Endometrial microvascular endothelial cells (primary cell): ENCODE data around the gene EIF4G1. TPM values are rescaled to one million over a fixed set of nuclear protein-coding genes. Genes with fewer than 3 reads are reported as not detected.
"Not testable (repeated sequence)": the region's sequence is repeated elsewhere in the genome, so short reads cannot be mapped to it uniquely, and the experiment has no call there.

Experiments used
- in situ Hi-C: cut with HindIII; loops from 2 replicates; pipeline ENCODE4 v1.10.0; 2017; ENCODE audit warnings: low sequenced_read_pairs, low pct_unique_long_range_greater_than_20kb; ENCODE audit errors: inconsistent ontology term
- total RNA-seq: library from RNA; depleted of rRNA; stranded (reverse); fragments of >200 nt; gene quantifications from one replicate; pipeline ENCODE4 v1.2.3, GENCODE V29; 2015; ENCODE audit errors: inconsistent ontology term

EIF4G1 gene
- total RNA-seq, 1 donor from 2014 or later: 611 TPM

DNA sequence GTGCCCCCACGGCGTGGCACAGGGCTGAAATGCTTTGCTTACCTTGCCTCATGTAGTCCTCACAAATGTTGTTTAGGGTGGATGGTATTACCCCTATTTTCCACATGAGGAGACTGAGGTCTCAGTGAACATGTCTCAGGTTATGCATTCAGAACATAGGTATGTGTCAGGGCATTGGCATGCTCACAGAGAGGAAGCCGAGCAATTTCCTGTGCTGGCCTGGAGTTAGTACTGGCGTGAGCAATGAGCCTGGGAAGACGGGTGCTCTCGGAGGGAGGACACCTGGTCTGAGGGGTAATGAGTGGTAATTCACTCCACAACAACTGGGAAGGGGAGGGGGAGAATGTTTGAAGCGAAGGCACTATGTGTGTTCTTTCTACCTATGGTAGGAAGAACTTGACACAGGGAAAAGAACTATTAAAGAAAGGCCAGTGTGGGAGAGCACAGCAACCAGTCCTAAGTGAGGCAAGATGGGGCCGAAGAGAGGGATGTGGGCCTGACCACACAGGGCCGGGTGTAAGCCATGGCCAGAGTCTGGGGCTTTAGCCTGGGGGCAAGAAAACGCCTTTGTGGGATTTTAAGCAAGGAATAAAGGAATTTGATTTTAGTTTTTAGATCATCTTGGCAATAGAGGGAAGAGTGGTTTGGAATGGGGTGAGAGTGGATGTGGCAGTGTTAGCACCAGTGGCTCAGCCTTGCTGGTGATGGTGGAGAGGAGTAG is 18.1 kb downstream of the EIF4G1 start:
- in situ Hi-C loops: no loop called here

DNA sequence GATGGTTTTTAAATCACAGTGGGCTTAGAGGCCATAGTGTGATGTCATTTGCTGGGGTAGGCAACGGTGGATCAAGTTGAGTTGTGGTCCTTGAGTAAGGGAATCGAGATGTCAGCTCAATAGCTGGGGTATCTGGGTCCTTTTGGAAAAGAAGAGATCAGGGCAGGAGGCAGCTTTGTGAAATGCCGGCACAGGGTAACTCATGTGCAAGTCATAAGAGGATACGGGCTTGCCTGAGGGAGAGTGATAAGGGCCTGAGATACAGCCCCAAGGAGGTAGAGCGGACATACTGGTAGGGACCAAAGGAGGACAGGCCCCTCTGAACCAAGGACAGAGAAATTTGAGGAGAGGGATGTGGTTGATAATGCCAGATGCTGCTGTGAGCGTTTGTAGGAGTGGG is 18.8 kb downstream of the EIF4G1 start:
- in situ Hi-C loops: no loop called here

DNA sequence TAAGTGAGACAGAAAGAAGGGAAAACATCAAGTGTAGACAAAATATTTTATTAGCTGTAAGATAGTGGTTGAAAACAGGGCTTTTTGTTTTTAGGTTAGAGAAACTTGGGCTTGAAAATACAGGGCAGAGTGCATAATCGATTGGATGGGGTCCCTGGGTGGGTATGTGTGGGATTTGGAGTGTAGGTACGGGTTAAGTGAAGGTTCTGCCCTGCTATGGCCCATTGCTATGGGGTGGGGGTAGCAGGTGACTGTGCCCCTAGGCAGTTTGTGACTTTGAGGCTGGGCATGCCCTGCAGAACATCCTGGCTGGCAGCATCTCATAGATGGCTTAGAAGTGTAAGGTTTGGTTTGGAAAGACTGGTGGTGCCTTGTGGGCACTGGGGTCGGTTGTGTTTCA is 19.3 kb downstream of the EIF4G1 start:
- in situ Hi-C loops: no loop called here

DNA sequence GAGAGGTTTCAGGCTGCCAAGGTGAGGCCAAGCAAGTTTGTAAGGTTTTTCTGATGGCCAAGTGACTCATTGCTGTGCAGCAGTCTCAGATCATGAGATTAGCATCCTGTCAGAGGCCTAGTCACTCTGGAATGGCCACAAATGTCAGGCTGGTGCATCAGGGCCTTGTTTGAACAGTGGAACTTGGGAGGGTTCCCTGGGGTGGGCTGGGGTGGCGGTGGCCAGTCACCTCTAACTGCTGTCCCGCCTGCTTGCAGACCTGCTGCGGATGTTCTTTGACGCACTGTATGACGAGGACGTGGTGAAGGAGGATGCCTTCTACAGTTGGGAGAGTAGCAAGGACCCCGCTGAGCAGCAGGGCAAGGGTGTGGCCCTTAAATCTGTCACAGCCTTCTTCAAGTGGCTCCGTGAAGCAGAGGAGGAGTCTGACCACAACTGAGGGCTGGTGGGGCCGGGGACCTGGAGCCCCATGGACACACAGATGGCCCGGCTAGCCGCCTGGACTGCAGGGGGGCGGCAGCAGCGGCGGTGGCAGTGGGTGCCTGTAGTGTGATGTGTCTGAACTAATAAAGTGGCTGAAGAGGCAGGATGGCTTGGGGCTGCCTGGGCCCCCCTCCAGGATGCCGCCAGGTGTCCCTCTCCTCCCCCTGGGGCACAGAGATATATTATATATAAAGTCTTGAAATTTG is 20.2 kb downstream of the EIF4G1 start:
- in situ Hi-C loops: no loop called here

DNA sequence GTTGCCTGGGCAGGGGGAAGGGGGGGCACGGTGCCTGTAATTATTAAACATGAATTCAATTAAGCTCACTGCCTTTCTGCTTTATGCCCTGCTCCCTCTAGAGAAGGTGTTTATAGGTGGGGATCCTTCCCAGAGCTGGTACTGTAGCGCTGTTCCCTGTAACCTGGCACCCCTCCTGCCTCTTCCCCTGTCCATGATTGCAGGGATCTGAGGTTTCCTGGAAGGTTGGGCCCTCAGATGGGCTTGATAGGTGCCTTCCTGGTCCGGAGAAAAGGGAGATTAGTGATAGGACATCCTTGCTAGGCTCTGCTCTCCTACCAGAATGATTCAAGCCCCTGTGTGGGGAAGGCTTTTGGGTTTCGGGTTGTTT is 20.9 kb downstream of the EIF4G1 start:
- in situ Hi-C loops: no loop called here

DNA sequence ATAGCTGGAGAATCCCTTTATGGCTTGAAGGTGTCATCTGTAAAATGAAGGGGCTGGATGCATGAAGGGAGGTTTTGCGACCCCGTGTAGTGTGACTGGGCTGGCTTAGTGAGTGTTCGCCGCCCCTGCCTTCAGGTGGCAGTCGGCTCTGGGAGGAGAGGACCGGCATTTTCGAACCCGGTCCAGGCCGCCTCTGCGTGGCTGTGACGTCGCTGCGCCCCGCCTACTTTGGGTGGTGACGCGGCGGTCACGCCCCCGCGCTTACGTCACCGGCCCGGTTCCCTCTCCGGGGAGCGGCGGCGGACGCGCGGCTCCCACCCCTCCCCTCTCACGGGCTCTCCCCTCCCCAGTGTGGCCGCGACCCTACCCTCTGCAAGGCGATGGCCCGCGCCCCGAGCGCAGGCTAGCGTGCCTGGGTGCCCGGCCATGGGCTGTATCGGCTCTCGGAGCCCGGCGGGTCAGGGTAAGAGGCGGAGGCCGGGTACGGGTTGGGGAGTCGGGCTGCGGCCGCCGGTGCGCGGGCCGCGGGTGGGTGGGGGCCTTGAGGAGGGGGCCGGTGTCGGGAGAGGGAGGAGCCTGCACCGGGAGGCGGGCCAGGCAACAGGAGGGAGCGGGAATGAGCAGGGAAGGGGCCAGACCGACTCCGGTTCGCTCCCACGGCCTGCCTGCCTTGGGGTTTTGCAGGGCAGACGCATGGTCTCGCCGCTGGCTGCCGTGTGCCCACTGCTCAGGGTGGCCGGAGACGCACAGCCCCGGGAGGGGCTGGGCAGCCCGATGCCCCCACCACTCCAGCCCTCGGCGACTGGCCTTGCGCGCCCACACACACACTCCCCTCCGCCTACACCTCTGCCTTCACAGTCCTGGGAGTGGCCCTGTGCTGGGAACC is 21.5 kb downstream of the EIF4G1 start:
- in situ Hi-C loops: no loop called here

DNA sequence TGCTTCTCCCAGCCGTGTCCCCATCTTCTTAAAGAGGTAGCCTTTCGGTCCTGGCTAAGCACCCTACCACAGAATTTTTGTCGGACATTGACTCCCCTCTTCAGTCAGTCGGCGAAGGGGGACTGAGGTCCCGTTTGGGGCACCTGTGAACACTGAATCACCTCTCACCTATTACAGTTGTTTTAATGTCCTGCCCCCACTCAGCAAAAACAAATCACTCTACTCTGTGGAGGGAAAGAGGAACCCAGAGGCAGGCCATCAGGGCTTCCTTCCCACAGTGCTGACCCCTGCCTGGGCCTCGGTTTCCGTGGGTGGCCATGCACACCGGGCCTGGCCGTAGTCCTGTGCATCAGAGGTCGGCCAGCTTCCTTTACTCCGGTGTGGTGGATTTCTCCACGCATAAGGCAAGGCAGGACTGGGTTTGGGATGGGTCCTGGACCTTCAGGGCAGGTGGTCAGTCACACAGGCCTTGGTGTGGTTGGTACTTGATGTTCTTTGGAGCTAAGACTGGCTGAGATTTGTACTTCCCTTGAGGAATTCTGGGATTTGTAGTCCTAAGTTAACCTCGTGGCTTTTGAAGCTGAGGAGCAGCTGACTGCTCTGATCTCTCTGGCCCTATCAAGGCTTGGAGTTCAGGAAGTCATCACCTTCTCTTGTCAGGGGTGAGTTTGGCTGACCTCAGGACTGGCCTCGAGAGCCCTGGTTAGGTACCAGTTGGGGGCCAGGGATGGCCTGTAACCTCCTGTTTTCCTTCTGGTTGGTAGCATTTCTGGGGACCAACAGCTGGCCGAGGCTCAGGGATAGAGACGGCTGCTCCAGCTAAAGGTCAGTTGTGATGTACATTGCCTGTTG is 22.4 kb downstream of the EIF4G1 start:
- in situ Hi-C loops: no loop called here

DNA sequence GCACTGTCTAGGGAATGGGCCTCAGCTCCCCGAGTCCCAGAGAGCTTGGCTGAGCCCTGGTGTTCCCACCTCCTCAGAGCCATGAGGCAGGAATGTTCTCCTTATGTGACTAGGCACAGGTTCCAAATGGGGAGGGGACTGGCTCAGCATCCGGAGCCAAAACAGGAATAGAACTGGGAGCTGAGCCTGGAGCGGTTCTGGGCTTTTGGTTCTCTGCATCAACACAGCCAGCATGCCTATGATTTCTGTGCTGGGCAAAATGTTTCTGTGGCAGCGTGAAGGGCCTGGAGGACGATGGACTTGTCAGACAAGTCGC is 23.0 kb downstream of the EIF4G1 start, which contains the start of gene FAM131A:
FAM131A (plus strand) TSS at position 202 of the 316 bp plus-strand sequence; CDS start at position 233, 31 bp downstream.
- in situ Hi-C loops: no loop called here

DNA sequence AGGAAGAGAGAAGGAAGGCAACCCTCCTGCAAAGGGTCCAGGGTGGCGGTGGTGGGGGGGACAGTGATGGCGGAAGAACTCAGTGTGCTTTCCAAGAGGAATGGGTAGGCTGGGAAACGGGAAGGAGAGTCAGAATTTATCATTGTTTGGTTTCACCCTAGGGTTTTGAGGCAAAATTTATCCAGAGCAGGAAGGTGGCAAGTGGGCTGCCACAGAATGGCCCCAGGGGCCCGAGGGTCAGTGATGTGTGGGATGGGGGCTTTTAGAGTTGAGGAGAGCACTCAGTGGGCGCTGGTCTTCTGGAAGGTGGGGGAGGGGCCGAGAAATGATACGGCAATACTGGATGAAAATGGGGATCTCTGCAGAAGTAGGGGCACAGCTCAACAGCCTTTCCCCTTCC is 23.6 kb downstream of the EIF4G1 start:
- in situ Hi-C loops: no loop called here

DNA sequence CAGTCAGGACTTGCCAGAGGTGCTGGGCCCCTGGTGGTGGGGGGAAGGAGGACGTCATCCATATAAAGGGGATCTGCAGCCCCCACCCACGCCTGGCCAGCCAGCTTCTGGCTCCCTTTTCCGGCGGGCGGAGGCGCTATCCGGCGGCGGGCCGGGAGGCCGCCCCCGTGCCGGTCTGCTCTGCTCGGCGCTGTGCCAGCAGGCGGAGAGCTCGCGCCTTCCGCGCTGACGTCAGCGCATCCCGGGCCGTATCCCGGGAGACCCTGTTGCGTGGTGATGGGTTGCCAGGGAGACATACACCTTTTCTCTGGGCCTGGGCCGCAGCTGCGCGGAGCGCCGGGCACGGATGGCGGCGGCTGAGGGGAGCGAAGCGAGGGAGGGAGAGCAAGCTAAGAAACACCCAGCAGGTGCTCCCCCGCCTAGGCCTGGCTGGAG is 24.1 kb downstream of the EIF4G1 start:
- in situ Hi-C loops: no loop called here

DNA sequence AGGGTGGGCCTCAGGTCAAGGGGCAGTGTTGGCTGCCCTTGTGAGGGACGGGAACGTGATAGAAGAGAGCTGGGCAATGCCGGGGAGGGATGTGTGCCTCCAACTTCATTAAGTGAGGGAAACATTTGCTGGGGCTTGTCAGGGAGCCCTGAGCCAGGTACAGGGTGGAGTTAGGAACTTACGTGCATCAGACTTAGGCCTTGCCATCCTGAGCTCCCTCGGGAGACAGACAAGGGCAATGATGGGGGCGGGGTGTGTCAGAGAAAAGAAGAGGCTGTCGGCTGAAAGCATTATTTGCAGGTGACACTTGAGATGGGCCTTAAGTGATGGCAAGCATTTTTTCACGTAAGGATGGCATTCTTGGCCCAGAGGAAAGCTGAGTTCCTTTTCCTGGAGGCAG is 24.6 kb downstream of the EIF4G1 start:
- in situ Hi-C loops: no loop called here

DNA sequence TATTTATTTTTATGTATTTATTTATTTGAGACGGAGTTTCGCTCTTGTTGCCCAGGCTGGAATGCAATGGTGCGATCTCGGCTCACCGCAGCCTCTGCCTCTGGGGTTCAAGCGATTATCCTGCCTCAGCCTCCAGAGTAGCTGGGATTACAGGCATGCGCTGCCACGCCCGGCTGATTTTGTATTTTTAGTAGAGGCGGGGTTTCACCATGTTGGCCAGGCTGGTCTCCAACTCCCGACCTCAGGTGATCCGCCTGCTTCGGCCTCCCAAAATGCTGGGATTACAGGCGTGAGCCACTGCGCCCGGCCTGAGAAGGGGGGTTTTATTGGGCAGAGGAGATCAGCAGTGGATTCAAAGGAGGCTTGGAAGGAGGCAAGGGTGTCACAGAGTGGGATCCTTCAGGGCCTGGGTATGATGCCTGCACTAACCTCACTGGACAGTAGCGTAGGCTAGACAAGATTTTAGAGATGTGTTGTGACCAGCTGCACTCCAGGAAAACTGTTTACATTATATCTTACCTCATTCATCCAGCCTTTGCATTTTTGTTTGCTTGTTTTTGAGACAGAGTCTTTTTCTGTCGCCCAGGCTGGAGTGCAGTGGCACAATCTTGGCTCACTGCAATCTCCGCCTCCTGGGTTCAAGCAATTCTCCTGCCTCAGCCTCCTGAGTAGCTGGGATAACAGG is 25.2 kb downstream of the EIF4G1 start:
- in situ Hi-C loops: not testable (repeated sequence)

DNA sequence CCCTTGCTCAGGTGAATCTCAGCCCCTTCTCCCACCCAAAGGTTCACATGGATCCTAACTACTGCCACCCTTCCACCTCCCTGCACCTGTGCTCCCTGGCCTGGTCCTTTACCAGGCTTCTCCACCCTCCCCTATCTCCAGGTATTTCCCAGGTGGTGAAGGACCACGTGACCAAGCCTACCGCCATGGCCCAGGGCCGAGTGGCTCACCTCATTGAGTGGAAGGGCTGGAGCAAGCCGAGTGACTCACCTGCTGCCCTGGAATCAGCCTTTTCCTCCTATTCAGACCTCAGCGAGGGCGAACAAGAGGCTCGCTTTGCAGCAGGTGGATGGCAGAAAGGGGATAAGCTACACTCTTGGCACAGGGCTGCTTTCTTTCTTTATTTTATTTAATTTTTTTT is 27.5 kb downstream of the EIF4G1 start:
- in situ Hi-C loops: no loop called here

DNA sequence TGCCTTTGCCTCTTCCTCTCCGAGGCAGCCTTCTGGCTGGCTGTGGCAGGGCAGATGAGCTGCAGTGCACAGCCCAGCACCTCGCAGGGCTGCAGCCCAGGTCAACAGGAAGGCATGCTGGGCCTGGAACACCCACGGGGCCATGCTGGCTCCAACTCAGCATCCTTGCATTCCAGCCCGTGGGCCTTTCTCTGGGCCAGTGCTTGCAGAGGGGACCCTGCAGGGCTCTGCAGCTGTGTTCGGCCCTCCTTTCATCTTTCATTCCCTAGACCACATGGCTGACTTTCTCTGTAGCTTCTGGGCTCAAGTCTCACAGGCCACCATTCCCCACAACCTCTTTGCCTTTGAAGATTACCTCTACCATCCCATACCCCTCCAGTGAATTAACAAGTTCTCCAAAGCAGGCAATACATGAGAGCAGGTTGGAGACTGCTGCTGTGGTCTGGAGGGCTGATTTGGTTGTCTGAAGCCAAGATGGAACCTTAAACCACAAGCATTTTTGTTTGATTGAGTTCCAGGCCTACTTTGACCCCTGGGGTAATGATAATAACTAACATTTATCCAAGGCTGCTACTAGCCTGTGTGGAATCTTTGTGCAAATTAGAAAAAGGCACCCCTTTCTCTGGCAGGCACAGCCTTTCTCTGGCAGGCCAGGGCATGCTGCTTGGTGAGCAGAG is 28.9 kb downstream of the EIF4G1 start:
- in situ Hi-C loops: no loop called here

DNA sequence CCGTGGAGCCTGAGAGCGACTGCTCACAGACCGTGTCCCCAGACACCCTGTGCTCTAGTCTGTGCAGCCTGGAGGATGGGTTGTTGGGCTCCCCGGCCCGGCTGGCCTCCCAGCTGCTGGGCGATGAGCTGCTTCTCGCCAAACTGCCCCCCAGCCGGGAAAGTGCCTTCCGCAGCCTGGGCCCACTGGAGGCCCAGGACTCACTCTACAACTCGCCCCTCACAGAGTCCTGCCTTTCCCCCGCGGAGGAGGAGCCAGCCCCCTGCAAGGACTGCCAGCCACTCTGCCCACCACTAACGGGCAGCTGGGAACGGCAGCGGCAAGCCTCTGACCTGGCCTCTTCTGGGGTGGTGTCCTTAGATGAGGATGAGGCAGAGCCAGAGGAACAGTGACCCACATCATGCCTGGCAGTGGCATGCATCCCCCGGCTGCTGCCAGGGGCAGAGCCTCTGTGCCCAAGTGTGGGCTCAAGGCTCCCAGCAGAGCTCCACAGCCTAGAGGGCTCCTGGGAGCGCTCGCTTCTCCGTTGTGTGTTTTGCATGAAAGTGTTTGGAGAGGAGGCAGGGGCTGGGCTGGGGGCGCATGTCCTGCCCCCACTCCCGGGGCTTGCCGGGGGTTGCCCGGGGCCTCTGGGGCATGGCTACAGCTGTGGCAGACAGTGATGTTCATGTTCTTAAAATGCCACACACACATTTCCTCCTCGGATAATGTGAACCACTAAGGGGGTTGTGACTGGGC is 30.3 kb downstream of the EIF4G1 start:
- in situ Hi-C loops: no loop called here

DNA sequence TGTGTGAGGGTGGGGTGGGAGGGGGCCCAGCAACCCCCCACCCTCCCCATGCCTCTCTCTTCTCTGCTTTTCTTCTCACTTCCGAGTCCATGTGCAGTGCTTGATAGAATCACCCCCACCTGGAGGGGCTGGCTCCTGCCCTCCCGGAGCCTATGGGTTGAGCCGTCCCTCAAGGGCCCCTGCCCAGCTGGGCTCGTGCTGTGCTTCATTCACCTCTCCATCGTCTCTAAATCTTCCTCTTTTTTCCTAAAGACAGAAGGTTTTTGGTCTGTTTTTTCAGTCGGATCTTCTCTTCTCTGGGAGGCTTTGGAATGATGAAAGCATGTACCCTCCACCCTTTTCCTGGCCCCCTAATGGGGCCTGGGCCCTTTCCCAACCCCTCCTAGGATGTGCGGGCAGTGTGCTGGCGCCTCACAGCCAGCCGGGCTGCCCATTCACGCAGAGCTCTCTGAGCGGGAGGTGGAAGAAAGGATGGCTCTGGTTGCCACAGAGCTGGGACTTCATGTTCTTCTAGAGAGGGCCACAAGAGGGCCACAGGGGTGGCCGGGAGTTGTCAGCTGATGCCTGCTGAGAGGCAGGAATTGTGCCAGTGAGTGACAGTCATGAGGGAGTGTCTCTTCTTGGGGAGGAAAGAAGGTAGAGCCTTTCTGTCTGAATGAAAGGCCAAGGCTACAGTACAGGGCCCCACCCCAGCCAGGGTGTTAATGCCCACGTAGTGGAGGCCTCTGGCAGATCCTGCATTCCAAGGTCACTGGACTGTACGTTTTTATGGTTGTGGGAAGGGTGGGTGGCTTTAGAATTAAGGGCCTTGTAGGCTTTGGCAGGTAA is 31.1 kb downstream of the EIF4G1 start:
- in situ Hi-C loops: no loop called here
